ENCODE results near the gene HIVEP3. TPM values are rescaled to one million over a fixed set of nuclear protein-coding genes. Genes with fewer than 3 reads are reported as not detected.

HIVEP3 gene
- total RNA-seq, 1 experiment from 2014 or later = not detected

- in situ Hi-C loops (cut with HindIII; ENCODE audit: low sequenced_read_pairs) = no loop called here
- no peak for DNase-seq (ENCODE audit: low spot score)
Measured at GRCh38 chr1:41833519-41834000, 85.2 kb downstream of the HIVEP3 start.

- no peak for DNase-seq (ENCODE audit: low spot score)
- in situ Hi-C loops (cut with HindIII; ENCODE audit: low sequenced_read_pairs) = no loop called here
Measured at GRCh38 chr1:41830726-41831125, 88.0 kb downstream of the HIVEP3 start.

GRCh38 chr1:41827991-41828570 lies 90.6 kb downstream of the HIVEP3 start:
- in situ Hi-C loops (cut with HindIII; ENCODE audit: low sequenced_read_pairs) = no loop called here
- no peak for DNase-seq (ENCODE audit: low spot score)

- no peak for DNase-seq (ENCODE audit: low spot score)
- in situ Hi-C loops (cut with HindIII; ENCODE audit: low sequenced_read_pairs) = no loop called here
Measured at GRCh38 chr1:41823471-41823870, 95.3 kb downstream of the HIVEP3 start.

DNA sequence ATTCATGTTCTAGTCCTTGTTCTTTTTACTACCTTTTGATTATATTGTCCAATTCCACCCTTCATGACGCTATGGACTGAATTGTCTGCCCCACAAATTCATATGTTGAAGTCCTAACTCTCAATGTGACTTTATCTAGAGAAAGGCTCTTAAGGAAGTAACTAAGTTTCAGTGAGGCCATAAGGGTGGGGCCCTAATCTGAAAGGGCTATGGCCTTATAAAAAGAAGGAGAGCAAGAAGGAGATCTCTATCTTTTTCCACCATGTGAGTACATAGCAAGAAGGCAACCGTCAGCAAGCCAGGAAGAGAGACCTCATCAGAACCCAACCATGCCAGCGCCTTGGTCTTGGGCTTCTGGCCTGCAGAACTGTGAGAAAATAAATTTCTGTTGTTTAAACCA lies 95.9 kb downstream of the HIVEP3 start:
- in situ Hi-C loops (cut with HindIII; ENCODE audit: low sequenced_read_pairs) = no loop called here
- DNase-seq (ENCODE audit: low spot score) = no peak

DNA sequence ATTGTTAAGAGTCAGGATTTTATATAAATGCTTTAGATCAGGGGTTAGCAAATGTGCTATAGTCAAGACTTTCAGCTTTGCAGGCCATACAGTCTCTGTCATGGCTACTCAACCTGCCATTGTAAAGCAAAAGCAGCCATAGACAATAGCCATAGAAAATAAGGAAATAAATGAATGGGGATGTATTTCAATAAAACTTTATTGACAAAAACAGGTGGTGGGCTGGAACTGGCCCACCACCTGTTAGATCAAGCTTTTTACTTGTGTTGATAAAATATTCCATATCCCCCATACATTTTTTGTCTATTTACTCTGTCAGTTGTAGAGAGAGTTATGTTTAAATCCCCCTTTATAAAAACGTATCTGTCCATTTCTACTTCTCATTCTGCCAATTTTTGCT lies 98.9 kb downstream of the HIVEP3 start:
- in situ Hi-C loops (cut with HindIII; ENCODE audit: low sequenced_read_pairs) = no loop called here
- DNase-seq (ENCODE audit: low spot score) = no peak

GRCh38 chr1:41819069-41819468 lies 99.7 kb downstream of the HIVEP3 start:
- in situ Hi-C loops (cut with HindIII; ENCODE audit: low sequenced_read_pairs) = no loop called here
- no peak for DNase-seq (ENCODE audit: low spot score)

DNA sequence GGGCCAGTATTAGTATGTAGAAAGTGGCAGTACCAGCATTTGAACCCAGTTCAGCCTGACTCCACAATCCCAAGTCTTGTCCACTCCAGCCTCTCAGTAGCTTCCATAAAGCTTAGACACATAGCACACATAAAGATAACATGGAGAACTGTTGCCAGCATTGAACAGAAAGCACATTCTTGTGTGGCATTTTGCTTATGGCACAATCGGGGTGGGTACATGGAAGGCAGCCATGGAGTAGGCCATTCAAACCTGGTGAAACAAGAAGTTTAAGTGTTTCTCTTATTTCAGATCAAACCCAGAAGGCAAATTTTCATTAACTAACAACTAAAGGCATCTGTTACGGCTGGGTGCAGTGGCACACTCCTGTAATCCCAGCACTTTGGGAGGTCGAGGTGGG lies 102.7 kb downstream of the HIVEP3 start:
- in situ Hi-C loops (cut with HindIII; ENCODE audit: low sequenced_read_pairs) = no loop called here

DNA sequence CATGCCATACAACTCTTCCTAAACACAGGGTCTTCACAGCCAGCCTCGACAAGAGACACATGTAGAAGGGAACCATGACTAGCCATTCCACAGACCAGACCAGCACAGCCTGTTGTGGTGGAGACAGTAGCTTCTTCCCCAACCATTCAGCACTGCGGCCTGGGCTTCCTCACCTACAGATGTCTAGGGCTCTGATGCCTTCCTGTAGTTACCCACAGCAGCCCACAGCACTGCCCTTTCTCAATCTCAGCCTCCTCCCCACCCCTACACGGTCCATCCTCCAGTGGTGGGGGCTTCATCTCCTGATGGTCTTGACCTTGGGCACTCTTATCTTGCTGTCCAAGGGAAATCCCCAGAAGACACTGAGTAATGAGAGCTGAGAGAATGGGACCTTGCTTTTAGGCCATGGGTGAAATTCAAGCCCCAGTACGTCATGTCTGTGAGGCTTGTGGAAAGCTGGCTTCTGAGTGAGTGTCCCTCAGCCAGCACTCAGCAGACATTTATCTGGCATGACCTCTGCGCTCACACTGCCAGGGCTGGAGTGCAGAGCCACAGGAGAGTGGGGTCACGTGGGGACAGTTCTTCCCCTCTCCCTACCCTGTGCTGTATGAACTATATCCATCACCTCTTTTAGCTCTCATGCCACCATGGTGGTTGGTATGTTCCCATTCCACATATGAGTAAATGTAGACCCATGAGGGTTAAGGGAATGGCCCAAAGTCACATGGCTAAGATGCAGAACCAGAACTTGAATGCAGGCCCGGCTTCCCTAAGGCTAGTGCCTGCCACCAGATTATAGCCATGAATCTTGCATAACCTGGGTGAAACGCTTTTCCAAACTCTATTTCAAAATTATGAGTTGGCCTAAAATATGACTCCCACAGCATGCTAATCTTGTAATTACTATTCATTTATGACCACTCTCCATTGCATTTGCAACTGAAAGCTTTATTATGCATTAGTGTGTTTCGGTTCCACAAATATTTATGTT lies 104.7 kb downstream of the HIVEP3 start:
- DNase-seq (ENCODE audit: low spot score) = peak; percentile 51
- in situ Hi-C loops (cut with HindIII; ENCODE audit: low sequenced_read_pairs) = no loop called here

More for the DNA sequence above, 102.7 kb downstream of the HIVEP3 start:
- DNase-seq (ENCODE audit: low spot score) = no peak

DNA sequence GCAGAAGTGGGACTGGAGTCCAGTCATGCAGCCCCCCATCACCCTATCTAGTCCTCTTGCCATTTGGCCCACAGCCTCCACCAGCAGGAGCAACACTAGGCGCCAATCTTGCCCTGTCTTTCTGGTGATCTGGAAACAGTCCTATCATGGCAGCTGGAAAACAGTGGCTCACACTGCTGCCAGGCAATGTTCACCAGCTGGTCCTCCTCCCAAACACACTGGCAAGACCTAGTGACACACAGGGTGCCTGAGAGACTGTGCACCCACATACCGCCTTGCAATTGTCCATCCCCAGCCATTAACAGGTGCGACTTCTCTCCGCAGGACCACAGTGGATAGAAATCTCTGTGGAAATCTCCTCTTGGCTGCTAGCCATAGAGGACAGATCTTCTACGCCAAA lies 105.5 kb downstream of the HIVEP3 start:
- in situ Hi-C loops (cut with HindIII; ENCODE audit: low sequenced_read_pairs) = no loop called here
- no peak for DNase-seq (ENCODE audit: low spot score)

DNA sequence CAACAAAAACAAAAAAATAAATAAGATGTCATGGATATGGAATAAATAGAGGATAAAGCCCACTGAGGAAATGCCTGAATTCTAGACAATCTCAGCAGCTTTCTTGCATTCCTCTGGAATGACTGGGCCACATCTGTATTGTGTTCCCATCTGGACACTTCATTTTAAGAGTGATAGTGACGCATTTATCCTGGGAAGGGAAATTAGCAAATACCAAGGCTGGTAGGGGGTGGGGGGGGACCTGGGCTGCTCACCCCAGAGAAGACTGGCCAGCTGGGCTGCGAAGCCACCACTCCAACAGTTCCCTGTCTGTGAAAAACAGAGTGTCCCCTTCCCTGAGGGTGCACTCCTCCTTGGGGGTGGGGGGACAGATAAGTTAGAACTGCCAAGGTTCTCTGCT lies 106.3 kb downstream of the HIVEP3 start:
- no peak for DNase-seq (ENCODE audit: low spot score)
- in situ Hi-C loops (cut with HindIII; ENCODE audit: low sequenced_read_pairs) = no loop called here

GRCh38 chr1:41812051-41812450 lies 106.7 kb downstream of the HIVEP3 start:
- DNase-seq (ENCODE audit: low spot score) = peak; percentile 72
- in situ Hi-C loops (cut with HindIII; ENCODE audit: low sequenced_read_pairs) = no loop called here

DNA sequence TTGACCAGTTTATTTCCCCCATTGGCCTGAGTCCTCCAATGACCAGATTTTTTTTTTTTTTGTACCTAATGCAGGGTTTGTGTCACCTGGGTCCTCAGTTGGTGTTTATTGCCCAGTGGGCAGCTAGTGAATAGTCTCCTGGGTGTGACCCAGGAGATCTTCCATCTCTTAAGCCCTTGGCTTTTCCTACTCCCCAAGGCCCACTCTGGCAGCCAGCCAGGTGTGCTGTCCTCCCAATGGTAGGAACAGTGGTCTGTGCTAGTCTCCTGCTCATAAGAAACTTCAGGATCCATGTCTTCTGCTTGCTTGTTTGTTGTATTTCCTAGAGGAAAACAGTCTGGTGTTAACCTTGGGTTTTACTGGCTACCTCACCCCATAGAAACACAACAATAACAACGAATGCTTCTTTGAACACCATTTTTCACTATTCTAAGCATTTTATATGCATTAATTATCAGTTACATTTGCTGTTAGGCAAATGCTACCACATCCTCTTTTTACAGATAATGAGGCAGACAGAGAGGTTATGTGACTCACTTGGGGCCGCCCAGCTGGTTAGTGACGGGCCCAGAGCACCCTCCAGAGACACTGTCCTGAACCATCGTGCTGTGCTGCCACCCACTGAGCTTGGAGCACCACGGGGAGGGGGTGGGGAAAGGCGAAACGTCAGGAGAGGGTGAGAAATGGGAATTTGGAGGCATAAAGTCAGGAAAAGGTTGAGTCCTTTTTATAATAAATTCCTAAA lies 107.5 kb downstream of the HIVEP3 start:
- in situ Hi-C loops (cut with HindIII; ENCODE audit: low sequenced_read_pairs) = no loop called here
- DNase-seq (ENCODE audit: low spot score) = no peak

DNA sequence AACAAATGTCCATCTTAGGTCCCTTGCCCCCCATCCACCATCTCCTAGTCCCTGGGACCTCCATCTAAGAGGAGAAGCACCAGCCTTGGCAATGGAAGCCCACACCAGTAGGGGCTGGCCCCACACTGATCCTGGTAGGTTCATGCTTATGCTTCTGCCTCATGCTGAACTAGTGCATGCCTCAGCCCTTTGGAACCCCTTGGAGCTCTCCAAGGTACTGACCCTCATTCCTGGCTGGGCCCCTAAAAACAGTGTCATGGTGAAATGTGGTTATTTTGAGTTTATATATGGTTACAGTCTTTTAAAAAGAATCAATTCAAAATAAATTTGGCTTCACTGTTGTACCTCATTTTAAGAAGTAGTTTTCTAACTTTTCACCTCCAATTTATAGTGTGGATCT lies 108.3 kb downstream of the HIVEP3 start:
- DNase-seq (ENCODE audit: low spot score) = no peak
- in situ Hi-C loops (cut with HindIII; ENCODE audit: low sequenced_read_pairs) = no loop called here

- in situ Hi-C loops (cut with HindIII; ENCODE audit: low sequenced_read_pairs) = no loop called here
- DNase-seq (ENCODE audit: low spot score) = no peak
Measured at GRCh38 chr1:41809692-41810091, 109.0 kb downstream of the HIVEP3 start.

GRCh38 chr1:41807390-41807789 lies 111.3 kb downstream of the HIVEP3 start:
- no peak for DNase-seq (ENCODE audit: low spot score)
- in situ Hi-C loops (cut with HindIII; ENCODE audit: low sequenced_read_pairs) = no loop called here

- in situ Hi-C loops (cut with HindIII; ENCODE audit: low sequenced_read_pairs) = no loop called here
Measured at GRCh38 chr1:41806472-41807155, 112.1 kb downstream of the HIVEP3 start.

GRCh38 chr1:41805771-41806471 lies 112.8 kb downstream of the HIVEP3 start:
- in situ Hi-C loops (cut with HindIII; ENCODE audit: low sequenced_read_pairs) = no loop called here
- no peak for DNase-seq (ENCODE audit: low spot score)

More at GRCh38 chr1:41806472-41807155, 112.1 kb downstream of the HIVEP3 start:
- no peak for DNase-seq (ENCODE audit: low spot score)

DNA sequence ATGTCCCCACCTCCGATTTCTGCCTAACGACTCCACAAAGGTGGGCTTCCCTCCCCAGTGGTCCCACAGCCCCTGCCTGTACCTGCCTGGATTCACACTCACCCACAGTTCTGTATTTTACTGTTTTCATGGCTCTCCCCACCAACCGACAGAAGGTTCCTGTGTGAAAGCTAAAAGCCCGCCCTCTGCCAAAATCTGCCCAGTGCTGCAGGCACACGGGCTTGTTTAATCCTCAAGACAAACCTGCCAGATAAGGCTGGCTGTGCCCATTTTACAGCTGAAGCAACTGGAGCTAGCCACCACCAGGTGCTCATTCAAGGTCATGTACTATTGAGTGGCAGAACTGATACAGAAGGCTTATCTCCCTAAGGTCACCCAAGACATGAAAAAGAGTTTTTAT lies 114.5 kb downstream of the HIVEP3 start:
- in situ Hi-C loops (cut with HindIII; ENCODE audit: low sequenced_read_pairs) = no loop called here
- DNase-seq (ENCODE audit: low spot score) = peak; percentile 79
